Activated CD8-positive, alpha-beta memory T cell treated with anti-CD3 and anti-CD28 coated beads, Interleukin-2, amount 50 U/mL, for 4 hours (primary cell): ENCODE results near the gene TROAP.
"Not testable (repeated sequence)": the region's sequence is repeated elsewhere in the genome, so short reads cannot be mapped to it uniquely, and the experiment has no call there.

Experiments
- DNase-seq: peaks from one replicate; pipeline ENCODE4 v3.0.0-alpha.2; 2020

The TROAP gene, protein sequence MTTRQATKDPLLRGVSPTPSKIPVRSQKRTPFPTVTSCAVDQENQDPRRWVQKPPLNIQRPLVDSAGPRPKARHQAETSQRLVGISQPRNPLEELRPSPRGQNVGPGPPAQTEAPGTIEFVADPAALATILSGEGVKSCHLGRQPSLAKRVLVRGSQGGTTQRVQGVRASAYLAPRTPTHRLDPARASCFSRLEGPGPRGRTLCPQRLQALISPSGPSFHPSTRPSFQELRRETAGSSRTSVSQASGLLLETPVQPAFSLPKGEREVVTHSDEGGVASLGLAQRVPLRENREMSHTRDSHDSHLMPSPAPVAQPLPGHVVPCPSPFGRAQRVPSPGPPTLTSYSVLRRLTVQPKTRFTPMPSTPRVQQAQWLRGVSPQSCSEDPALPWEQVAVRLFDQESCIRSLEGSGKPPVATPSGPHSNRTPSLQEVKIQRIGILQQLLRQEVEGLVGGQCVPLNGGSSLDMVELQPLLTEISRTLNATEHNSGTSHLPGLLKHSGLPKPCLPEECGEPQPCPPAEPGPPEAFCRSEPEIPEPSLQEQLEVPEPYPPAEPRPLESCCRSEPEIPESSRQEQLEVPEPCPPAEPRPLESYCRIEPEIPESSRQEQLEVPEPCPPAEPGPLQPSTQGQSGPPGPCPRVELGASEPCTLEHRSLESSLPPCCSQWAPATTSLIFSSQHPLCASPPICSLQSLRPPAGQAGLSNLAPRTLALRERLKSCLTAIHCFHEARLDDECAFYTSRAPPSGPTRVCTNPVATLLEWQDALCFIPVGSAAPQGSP

GRCh38 chr12:49322708-49323523, at the start of gene TROAP:
Gene TROAP (plus strand): TSS chr12:49323255. CDS start chr12:49323609, 354 bp downstream.
- DNase-seq: peak; percentile 95

DNA sequence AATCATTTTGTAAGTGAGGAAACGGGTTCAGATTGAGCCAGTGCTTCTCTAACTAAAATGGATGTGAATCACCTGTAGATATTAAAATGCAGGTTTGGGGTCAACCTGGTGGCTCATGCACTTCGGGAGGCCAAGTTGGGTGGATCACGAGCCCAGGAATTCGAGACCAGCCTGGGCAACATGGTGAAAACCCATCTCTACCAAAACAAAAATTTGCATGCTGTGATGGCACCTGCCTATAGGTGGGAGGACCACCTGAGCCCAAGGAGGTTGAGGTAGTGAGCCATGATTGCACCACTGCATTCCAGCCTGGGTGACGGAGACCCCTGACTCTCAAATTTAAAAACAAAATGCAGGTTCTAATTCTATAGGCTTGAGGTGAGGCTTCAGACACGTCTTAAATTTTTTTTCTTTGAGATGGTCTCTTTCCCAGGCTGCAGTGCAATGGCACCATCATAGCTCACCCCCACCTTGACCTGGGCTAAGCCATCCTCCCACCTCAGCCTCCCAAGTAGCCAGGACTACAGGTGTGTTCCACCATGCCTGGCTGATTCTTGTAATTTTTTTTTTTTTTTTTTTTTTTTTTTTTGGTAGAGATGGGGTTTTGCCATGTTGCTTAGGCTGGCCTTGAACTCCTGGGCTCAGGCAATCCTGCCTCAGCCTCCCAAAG, 49.2 kb upstream of the TROAP start:
- no peak for DNase-seq

DNA sequence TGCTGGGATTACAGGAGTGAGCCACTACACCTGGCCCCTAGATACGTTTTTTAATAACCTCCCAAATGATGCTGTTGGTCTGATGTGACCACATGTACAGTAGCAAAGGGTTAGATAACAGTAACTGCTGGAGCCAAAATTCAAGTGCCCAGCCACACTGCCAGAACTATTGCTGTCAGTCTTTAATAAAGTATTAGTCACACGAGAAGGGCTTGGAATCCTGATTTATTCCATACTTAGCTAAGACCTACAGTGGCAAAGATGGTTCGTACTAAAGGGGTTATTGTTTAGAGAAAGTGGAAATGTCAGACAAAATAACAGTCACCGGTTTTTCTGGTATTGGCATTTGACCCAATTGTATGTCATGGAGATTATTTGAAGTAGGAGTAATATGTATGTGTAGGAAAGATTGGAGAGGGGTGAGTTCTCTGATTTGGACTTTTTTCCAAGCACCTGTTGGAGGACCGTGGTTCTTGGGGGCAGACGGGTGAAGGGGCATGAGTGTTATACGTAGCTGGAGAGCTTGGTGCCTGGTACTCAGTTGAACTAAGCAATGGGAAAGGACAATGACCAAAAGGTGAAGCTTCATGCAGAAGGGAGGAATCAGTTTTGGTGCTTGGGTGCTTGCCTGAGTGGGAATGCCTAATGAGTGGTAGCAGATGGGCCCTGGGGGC, 48.5 kb upstream of the TROAP start:
- no peak for DNase-seq

DNA sequence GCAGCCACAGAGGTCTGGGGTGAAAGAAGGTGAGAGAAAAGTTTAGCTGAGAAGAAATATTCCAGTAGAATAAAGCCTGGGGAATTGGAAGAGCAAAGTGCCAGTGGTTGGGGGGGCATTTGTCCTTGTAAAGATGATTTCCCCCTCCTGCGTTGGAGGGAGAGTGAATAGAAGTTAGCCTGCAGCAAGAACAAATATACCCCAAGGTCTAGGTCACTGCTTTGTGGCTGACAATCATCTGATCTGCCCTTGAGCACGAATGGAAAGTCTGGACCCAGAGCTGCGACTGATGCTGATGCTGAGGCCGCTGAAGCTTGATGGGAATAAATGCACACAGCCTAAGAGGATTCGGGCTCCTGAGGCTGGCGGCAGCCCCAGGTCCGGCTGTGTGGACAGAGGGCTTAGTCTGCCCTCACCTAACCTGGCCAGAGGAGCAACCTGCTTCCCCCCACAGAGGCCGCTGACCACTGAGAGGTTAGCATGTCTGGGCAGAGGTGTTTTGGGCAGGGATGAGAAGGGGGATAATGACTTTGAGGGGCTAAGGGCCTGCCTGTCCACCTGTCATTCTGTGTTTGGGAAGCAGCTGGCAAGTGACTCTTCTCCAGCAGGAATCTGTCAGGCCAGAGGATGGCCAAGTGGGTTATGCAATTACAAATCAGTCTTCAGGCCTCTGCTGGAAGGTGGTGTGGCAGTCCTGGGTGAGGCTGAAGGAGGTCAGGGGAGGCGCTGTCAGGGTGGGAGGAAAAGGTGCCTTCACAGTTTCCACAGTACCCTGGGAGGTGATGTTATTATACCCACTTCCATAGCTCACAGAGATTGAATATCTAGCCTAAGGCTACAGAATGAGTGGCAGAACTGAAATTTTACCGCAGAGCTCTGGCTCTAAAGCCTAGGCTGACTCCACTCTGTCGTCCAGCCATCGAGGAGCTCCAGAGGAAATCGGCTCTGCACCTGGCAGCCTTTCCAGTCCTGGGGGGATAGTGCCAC, 46.5 kb upstream of the TROAP start:
- DNase-seq: no peak

DNA sequence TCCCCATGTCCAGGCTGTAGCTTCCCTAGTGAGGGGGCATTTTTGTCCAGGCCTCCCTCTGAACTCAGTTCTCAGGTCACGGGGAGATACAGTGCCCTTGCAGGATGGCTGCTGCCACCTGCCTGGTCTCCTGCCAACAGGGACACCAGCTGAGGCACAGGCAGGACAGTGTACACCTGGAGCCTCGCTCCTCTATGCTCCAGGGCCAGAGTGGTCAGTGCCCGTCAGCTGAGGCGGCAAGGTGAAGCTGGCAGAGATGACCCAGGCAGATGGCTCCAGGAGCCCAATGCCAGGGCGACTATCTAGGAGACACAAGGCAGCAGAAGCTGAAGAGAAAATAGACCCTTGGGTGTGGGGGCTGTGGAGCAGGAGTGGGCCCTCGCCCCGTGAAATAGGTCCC, 45.6 kb upstream of the TROAP start:
- DNase-seq: no peak

DNA sequence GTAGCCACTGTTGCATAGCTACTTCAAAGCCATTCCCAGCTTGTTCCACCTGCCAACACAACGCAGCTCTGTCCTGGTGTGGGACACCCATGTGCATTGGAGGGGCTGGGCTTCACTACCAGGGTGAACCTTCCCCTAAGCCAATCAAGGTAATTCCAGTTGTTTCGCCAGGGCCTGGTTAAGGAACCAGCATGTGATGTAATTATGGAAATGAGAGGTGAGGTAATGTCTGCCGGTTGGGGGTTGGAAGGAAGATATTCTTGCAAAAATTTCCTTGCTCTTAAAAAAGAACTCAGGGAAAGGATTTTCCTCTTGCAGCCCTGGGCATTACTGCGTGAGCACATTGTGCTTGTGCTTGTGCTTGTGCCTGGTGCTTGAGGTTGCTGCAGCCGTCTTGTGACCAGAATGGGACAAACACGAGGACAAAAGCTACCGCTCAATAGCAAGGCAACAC, 43.3 kb upstream of the TROAP start:
- no peak for DNase-seq

DNA sequence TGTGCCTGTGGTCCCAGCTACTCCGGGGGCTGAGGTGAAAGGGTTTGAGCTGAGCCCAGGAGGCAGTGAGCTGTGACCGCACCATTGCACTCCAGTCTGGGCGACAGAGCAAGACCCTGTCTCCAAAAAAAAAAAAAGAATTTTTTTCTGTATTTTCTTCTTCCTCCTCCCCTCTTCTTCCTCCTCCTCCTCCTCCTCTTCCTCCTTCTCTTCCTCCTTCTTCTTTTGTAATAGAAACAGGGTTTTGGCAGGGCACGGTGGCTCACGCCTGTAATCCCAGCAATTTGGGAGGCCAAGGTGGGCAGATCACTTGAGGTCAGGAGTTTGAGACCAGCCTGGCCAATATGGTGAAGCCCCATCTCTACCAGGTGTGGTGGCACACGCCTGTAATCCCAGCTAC, 42.5 kb upstream of the TROAP start:
- not testable (repeated sequence) for DNase-seq

- no peak for DNase-seq
Observed at GRCh38 chr12:49282302-49282701, 40.8 kb upstream of the TROAP start.

DNA sequence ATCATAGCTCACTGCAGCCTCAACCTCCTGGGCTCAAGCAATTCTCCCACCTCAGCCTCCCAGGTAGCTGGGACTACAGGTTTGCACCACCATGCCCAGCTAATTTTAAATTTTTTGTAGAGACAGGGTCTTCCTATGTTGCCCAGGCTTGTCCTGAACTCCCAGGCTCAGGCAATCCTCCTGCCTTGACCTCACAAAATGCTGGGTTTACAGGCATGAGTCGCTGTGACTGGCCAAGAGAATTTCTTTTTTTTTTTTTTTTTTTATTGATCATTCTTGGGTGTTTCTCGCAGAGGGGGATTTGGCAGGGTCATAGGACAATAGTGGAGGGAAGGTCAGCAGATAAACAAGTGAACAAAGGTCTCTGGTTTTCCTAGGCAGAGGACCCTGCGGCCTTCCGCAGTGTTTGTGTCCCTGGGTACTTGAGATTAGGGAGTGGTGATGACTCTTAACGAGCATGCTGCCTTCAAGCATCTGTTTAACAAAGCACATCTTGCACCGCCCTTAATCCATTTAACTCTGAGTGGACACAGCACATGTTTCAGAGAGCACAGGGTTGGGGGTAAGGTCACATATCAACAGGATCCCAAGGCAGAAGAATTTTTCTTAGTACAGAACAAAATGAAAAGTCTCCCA, 40.2 kb upstream of the TROAP start:
- DNase-seq: not testable (repeated sequence)

DNA sequence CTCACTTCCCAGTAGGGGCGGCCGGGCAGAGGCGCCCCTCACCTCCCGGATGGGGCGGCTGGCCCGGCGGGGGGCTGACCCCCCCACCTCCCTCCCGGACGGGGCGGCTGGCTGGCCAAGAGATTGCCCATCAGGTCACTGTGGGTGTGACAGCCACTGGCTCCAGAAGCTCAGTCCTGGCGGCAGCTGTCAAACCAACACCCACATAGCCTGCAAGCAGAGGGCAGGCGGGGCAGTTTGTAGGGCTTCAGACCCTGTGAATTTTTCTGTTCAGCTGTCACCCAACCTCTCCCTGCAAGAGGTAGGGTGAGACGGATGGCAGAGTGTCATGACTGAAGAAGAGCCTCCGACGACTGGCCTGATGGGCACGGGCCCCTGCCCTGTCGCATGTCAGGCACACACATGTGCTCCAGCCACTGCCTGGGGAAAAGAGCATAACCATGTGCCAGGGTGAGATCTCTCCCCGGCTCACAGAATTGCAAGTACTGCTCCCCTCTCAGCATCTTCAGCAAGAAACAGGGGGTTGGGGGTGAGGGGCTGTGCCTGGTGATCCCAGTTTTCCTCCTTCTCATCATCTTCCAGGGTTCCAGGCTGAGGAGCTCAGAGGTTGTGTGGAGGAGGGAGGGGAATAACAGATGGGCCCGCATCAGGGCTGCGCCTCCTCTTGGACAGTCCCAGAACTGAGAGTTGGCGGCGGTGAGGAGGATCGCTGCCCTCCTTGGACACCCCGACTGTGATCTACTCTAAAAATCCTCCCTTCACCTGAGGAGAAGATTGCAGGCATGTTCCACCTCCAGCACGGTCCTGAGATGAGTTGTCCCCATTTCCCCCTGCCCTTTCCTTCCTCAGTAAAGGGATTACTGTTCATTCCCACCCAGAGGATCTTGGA, 39.3 kb upstream of the TROAP start:
- no peak for DNase-seq

GRCh38 chr12:49284672-49285071, 38.4 kb upstream of the TROAP start:
- DNase-seq: no peak

DNA sequence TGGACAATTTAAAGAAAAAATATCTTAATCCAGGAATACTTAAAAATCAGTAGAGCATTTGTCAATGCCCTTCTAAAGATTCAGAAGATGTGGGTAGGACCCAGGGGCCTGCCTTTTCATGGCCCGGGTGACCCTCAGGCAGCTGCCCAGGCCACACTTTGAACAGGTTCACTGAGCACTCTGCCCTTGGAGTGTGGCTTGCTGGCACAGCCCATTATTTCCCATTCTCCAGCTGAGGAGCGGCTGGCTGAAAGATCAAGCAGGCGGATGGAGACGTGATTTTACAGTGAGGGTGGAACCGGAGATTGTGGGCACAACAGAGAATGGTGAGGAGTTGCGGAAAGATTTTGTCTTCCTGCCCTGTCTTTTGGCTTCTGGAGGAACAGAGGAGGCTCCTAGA, 35.2 kb upstream of the TROAP start:
- DNase-seq: no peak

- peak; percentile 69 for DNase-seq
Observed at GRCh38 chr12:49288412-49288853, 34.6 kb upstream of the TROAP start.

DNA sequence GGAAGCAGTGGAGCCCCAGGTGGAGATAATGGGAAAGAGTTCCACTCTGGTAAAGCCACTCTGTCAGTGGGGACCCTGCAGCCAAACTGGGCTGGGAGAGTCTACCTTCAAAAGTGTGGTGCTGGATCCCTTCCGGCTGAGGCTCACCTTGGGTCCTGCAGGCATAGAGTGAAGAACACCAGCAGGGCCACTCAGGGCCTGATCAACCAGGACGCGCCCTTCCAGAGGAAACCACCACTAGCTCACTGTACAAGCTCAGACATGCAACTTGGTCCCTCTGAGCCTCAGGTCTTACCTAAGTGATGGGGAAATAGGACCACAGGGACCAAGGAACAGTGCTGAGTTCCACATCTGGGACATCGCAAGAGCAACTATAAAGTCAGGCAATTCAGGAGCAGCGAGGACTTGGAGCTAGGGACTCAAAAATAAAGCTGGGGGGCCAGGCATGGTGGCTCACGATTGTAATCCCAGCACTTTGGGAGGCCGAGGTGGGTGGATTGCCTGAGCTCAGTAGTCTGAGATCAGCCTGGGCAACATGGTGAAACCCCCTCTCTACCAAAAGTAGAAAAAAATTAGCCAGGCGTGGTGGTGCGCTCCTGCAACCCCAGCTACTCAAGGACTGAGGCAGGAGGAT, 34.0 kb upstream of the TROAP start:
- no peak for DNase-seq

- no peak for DNase-seq
Observed at GRCh38 chr12:49292729-49293055, 30.4 kb upstream of the TROAP start.

DNA sequence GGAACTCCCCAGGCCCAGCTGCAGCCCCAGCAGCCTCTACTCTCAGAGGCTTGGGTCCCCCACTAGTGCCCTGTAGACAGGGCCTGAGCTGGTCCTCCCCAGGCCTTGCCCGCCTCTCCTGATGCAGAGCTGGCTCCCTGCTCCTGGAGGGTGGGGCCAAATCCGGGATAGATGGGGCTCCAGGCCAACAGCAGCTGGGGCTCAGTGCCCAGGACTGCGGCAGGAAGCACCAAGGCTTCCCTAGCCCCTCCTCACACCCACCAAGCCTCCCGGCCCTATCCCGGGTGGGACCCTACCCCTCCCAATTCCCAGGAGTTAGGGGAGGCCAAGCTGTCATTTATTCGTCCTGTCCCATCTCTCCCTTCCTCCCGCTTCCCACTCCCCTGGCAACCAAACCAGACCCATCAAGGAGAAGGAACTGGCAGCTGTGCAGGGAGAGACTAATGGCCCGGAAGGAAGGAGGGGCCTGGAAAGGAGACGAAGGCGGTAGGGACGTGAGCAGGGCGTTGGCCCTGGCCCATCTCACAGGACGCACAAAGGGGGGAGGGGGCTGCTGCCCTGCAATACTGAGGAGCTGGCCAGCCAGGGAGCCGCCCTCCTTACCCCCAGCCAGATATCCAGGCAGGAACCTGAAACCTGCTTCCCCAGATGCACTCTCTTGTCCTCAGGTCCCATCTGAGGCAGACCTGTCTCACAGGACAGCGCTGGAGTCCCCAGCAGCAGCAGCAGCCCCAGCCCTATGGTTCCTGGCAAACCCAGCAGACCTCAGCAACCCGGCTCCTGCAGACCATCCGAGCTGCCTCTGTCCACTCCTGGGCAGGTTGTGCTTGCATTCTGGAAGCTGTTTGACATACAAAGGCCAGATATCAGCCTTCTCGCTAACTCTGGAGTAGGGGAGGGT, 29.7 kb upstream of the TROAP start:
- no peak for DNase-seq

GRCh38 chr12:49294086-49294803, 28.8 kb upstream of the TROAP start:
- no peak for DNase-seq
